Measurements from ENCODE around the gene BRINP1.

DNA sequence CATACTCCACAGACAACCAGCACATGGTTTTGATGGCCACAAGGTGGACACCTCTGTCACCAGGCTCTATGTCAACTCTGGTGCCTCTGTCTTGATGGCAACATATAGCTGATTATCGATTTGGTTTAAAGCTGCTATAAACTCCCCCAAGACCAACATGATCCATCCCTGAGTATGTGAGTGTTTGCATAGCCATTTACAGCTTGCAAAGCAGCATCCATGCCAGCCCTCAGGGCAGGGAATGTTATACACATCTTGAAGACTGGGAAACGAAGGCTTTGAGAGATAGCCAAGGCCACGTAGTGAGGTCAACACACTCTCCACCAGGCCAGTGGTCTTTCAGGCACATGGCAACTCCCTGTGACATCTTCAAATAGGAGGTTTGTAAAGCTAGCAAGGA, 40.3 kb upstream of the BRINP1 start:
- TF ChIP-seq, protein P1, sequence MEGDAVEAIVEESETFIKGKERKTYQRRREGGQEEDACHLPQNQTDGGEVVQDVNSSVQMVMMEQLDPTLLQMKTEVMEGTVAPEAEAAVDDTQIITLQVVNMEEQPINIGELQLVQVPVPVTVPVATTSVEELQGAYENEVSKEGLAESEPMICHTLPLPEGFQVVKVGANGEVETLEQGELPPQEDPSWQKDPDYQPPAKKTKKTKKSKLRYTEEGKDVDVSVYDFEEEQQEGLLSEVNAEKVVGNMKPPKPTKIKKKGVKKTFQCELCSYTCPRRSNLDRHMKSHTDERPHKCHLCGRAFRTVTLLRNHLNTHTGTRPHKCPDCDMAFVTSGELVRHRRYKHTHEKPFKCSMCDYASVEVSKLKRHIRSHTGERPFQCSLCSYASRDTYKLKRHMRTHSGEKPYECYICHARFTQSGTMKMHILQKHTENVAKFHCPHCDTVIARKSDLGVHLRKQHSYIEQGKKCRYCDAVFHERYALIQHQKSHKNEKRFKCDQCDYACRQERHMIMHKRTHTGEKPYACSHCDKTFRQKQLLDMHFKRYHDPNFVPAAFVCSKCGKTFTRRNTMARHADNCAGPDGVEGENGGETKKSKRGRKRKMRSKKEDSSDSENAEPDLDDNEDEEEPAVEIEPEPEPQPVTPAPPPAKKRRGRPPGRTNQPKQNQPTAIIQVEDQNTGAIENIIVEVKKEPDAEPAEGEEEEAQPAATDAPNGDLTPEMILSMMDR (conservative IDR thresholded peaks at IDR 0.05 in 1 of 2, IDR thresholded peaks at IDR 0.05 in 1 of 2; ENCODE audit: low read depth in 1 of 2, low read length in 2 of 2), result no peak
- TF ChIP-seq EZH2 (IDR thresholded peaks at IDR 0.05; ENCODE audit: low read length, missing control alignments), result no peak

Measured in fibroblast of lung (primary cell).